SJCRH30 (cell line): Measurements from ENCODE around the gene GTF3C4. TPM values are rescaled to one million over a fixed set of nuclear protein-coding genes. Genes with fewer than 3 reads are reported as not detected.

Source experiments
- DNase-seq, 2 experiments: peaks; one replicate each; pipeline ENCODE4 v3.0.0-alpha.2; 2015 to 2020
- H3K27ac ChIP-seq: fragments of 250-450 bp; sonication (Bioruptor Pico); 2 replicates; pipeline ENCODE4 v1.5.1; 2020; ENCODE audit warnings: mild to moderate bottlenecking, moderate library complexity
- H3K27me3 ChIP-seq: fragments of 250-450 bp; sonication (Bioruptor Pico); 2 replicates; pipeline ENCODE4 v1.5.1; 2020; ENCODE audit warnings: mild to moderate bottlenecking, moderate library complexity
- H3K36me3 ChIP-seq: fragments of 250-450 bp; sonication (Bioruptor Pico); 2 replicates; pipeline ENCODE4 v1.5.1; 2020; ENCODE audit warnings: mild to moderate bottlenecking, moderate library complexity
- H3K4me1 ChIP-seq: fragments of 250-450 bp; sonication (Bioruptor Pico); 2 replicates; pipeline ENCODE4 v1.5.1; 2020; ENCODE audit warnings: mild to moderate bottlenecking, moderate library complexity
- H3K4me3 ChIP-seq: fragments of 250-450 bp; sonication (Bioruptor Pico); 2 replicates; pipeline ENCODE4 v1.5.1; 2020; ENCODE audit warnings: mild to moderate bottlenecking, moderate library complexity
- H3K9me3 ChIP-seq: fragments of 250-450 bp; sonication (Bioruptor Pico); replicated peaks from 2 replicates; pipeline ENCODE4 v1.5.1; 2020; ENCODE audit warnings: mild to moderate bottlenecking, moderate library complexity
- total RNA-seq: library from RNA; depleted of rRNA; stranded (reverse); fragments of >200 nt; shearing (Covaris generic); gene quantifications from 2 replicates; pipeline ENCODE4 v1.2.3, GENCODE V29; 2014

Gene GTF3C4
- total RNA-seq, 1 experiment from 2014 or later, result 39.0 TPM

DNA sequence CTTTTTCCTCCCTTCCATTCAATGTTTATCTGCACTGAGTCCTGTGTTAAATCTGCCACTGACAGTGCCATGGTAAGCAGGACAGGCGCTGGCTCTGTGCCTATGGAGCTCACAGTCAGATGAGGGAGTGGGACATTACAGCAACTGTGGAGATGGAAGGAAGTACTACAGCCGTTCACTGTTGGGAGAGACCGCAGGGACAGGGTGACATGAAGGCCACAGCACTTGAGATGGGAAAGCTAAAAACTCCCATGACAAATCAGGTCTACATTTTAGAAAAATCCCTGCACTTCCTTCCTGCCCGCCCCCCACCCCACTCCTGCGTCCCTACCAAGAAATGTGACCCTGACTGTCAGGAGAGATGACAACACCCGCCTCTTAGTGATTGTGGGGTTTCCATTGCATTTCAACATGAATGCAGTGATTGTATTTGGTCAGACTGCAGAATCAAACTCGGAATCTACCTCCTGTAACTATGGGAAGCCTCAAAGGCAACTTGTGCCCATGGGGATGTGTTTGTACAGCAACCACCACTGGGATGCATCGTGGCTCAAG is 56.4 kb downstream of the GTF3C4 start:
- Histone ChIP-seq H3K27me3 (no peaks in the 10 kb centered on the region), H3K27ac (peak overlapping the region; percentile 59), H3K4me1 (peaks cover 28% of the 10 kb centered on the region), H3K4me3 (no peak overlapping the region), H3K9me3 (no peaks in the 10 kb centered on the region), H3K36me3 (no peaks in the 10 kb centered on the region)
- DNase-seq, result peak; percentile 87 to 93

DNA sequence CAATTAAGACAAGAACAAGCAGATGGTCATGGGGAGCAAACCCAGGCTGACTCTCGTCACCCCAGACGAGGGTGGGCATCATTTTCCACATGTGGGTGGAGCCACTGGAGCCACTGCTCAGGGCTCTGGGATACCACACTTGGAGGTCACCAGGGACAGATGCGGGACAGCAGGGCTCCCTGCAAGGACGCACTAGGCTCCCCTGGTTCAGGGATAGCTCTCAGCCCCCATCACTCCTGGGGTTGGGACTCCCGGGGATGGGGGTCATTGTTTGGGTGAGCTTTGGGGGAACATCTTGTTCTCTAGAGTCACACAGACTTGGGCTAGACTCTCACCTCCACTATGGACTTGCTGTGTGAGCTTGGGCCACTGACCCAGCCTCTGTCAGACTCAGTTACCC is 57.8 kb downstream of the GTF3C4 start:
- H3K4me3 ChIP-seq, result no peak overlapping the region
- peak in 1 of 2 experiments; percentile 20 for DNase-seq
- H3K27ac ChIP-seq, result no peak overlapping the region
- no peaks in the 10 kb centered on the region for H3K27me3 ChIP-seq
- no peaks in the 10 kb centered on the region for H3K9me3 ChIP-seq
- H3K4me1 ChIP-seq, result peaks cover 34% of the 10 kb centered on the region
- H3K36me3 ChIP-seq, result no peaks in the 10 kb centered on the region

DNA sequence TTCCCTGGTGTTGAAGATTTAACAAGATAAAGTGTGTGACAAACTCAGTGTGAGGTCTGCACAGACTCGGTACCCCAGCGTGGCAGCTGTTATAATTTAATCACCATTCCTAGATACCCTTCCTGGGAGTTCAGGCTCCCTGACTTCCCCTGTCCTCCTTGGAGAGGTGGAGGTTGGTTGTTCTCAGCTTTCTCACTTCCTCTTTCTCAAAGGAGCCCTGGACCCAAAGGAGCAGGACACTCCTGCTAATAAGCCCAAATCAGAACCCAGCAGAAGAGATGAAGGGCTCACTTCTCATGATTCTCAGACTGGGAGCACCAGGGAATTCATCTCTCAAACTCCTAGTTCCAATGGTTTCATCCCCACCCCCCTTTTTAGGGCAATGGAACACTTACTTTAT is 58.2 kb downstream of the GTF3C4 start:
- Histone ChIP-seq H3K4me3 (no peak overlapping the region), H3K27ac (no peak overlapping the region), H3K27me3 (no peaks in the 10 kb centered on the region), H3K36me3 (no peaks in the 10 kb centered on the region), H3K9me3 (no peaks in the 10 kb centered on the region), H3K4me1 (peaks cover 34% of the 10 kb centered on the region)
- DNase-seq, result peak; percentile 41 to 66

DNA sequence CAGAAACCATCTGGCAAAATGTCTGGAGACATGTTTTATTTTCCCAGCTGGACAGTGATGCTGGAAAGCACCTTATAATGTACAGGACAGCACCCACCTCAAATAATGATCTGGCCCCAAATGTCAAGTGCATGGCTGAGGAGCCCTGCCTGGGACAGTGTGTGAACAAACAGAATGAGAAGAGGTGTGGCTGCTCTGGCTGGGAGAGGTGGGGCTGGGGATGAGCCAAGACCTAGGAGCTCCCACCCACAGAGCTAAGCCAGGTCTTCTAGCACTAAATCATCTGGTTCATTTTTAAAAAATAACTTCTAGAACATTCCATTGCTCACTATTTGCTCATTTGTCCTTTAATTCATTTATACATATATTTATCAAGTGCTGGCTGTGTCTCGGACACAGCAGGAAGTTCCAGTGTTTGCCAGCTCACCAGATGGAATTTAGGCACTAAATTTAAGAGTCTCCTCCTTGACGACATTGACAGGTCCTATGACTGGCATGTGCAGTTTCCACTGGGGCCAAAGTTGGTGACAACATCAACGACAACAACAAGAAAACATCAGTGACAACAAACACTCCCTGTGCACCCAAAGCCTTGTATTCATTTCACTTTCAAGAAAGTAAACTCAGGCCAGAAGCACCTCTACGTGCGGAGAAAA is 59.1 kb downstream of the GTF3C4 start:
- Histone ChIP-seq H3K27ac (no peak overlapping the region), H3K4me3 (no peak overlapping the region), H3K4me1 (peaks cover 34% of the 10 kb centered on the region), H3K27me3 (no peaks in the 10 kb centered on the region), H3K36me3 (no peaks in the 10 kb centered on the region), H3K9me3 (no peaks in the 10 kb centered on the region)
- no peak for DNase-seq

DNA sequence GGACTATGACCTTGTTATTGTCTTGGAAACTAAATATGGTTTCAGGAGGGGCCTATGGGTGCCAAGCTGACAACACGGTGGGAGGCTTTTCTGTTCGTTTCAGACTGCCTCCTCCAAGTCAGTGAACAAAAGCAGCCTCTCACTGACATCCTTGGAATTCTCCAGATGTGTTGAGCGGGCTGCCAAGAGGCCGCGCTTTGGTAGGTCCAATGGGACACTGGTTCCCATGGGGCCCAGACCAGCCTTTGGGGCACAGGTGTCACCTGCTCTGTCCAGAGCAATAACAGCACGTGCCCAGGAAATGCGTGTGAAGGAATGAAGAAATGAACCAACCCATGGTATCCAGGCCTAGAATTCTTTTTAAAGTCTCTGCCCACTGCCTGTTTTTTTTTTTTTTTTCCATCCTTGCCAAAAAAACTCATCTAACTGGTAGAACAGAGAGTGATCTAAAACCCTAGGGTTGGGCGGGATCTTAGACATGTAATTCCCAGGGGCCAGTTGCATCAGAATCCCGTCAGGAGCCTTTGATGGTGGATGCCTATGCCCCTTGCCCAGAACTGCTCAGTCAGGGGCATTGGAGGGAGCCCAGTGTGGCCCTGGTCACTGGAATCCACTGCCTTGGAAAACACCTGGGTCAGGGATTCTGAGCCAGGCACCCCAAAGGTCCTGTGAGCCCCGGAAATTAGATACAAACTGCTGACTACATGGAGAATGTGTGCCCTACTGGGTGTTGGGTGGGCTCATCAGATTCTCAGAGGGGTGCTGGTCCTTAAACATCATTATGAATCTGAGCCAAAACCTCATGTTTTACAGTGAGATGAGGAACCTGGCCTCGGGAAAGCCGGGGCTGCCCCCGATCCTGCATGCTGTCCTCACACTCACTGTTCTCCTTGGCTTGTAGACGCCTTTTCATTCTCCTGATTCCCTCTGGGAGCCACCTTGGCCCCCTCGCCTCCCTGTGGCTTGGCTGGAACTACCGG is 60.1 kb downstream of the GTF3C4 start:
- Histone ChIP-seq H3K4me3 (no peak overlapping the region), H3K27ac (no peak overlapping the region), H3K9me3 (no peaks in the 10 kb centered on the region), H3K27me3 (no peaks in the 10 kb centered on the region), H3K4me1 (peaks cover 34% of the 10 kb centered on the region), H3K36me3 (no peaks in the 10 kb centered on the region)
- DNase-seq, result no peak

DNA sequence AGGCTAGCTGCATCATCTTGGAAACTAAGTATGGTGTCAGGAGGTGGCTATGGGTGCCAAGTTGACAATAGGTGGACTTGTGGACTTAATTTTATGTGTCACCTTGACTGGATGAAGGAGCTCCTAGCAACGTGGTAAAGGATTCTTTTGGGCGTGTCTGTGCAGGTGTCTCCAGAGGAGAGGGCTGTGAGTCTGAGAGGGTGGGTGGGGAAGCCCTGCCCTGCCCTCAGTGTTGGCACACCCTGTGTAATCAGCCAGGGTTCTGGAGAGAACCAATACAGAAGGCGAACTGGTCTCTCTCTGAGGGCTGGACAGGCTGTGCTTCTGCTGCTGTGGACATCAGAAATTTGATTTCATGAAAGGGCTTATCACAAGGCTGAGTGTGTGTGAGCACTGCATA is 61.0 kb downstream of the GTF3C4 start:
- Histone ChIP-seq H3K27ac (no peak overlapping the region), H3K36me3 (no peaks in the 10 kb centered on the region), H3K9me3 (no peaks in the 10 kb centered on the region), H3K4me1 (peaks cover 33% of the 10 kb centered on the region), H3K4me3 (no peak overlapping the region), H3K27me3 (no peaks in the 10 kb centered on the region)
- DNase-seq, result no peak

DNA sequence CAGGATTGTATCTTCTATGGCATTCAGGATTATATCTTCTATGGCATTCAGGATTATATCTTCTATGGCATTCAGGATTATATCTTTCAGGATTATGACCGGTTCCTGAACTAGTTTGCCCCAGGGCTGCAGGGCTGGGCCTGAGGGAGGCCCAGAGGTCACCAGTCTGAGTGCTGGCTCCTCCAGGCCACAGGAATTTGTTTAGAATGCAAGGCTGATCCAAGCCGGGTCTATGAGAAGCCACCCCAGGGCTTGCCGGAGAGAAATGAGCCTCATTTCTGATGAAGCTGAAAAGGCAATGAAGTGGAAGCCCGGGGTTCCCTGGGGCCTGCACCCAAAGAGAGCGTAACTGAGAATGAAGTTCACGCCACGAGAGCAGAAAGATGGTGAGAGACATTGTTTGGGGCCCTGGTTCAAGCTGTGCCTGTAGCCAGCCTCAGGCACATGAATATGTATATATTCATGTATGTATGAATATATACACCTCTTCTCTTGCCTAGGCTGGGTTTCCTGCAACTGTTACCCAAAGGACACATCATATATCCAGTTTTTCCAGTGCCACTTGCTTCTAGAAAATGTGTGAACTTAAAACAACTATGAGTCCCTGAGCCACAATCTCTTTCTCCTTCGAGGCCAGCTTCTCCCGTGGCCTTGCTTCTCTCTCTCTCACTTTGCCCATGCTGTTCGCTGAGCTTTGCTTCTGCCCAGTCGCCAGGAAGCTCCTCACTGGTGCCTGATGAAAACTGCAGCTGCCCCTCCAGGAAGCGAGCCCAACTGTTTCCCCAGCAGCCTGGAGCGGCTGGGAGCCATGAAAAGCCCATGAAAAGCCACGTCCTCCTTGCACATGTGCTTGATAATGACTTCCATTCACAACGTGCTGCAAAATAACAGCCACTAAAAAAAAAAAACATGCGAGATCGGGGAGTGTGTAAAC is 62.3 kb downstream of the GTF3C4 start:
- Histone ChIP-seq H3K4me1 (peaks cover 21% of the 10 kb centered on the region), H3K4me3 (no peak overlapping the region), H3K27ac (no peak overlapping the region; the same call in 1 of the 2 replicates), H3K36me3 (no peaks in the 10 kb centered on the region), H3K27me3 (no peaks in the 10 kb centered on the region), H3K9me3 (no peaks in the 10 kb centered on the region)
- peak; percentile 48 to 49 for DNase-seq

DNA sequence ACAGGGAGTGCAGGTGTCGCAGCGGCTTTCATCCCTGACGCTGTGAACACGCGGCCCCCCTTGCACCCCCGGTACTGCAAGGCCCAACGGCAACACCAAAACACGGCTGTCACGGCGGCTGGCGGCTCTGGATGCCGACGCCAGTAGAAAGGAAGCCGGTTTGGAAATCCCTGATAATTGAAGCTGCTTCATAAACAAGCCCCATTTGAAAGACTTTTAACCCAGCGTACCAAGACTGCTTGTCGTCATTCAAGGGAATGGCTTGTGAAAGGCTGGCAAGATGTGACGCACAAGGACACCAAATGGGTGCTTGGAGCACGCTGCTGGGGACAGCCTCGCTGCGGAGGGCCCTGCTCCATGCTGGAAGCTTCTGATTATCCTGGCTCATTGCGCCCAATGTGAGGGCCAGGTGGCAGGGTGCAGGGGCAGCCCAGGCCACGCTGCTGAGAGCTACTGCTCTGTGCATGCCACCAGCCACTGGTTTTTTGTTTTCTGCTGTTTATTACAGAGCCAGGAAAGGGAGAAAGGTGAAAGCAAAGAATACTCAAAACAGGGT is 63.1 kb downstream of the GTF3C4 start:
- peak in 1 of 2 experiments; percentile 12 for DNase-seq
- Histone ChIP-seq H3K36me3 (no peaks in the 10 kb centered on the region), H3K4me3 (no peak overlapping the region), H3K9me3 (no peaks in the 10 kb centered on the region), H3K27me3 (no peaks in the 10 kb centered on the region), H3K27ac (no peak overlapping the region), H3K4me1 (peaks cover 14% of the 10 kb centered on the region; the same call in 1 of the 2 replicates)

DNA sequence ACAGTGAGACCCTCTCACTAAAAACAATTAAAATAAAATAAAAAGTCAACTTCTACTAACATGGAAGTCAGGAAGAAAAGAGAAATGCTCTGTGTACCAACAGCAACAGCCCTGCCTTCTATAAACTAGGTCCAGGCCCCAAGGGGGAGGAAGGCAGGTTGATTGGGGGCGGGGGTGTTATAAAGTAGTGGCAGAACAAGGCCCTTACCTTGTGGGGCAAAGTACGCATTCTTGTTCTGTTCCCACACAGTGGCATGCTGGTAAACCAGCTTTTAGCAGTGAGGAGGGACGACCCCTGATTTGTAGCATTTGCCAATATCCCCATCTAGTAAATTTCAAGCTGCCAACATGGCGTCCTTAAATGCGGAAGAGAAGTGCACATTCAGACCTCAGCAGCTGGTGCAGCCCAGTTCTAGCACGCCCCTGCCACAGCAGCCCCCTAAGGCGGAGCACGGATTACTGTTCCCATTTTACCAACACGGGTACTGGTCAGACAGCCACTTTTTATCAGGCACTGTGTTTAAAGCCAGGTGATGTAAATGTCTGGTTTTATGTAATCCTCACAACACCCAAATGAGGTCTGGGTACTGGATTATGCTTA is 69.5 kb downstream of the GTF3C4 start:
- H3K27me3 ChIP-seq, result peaks cover 7% of the 10 kb centered on the region
- H3K27ac ChIP-seq, result no peak overlapping the region
- DNase-seq, result no peak
- peaks cover 21% of the 10 kb centered on the region for H3K4me1 ChIP-seq
- H3K36me3 ChIP-seq, result no peaks in the 10 kb centered on the region
- H3K4me3 ChIP-seq, result no peak overlapping the region
- no peaks in the 10 kb centered on the region for H3K9me3 ChIP-seq

DNA sequence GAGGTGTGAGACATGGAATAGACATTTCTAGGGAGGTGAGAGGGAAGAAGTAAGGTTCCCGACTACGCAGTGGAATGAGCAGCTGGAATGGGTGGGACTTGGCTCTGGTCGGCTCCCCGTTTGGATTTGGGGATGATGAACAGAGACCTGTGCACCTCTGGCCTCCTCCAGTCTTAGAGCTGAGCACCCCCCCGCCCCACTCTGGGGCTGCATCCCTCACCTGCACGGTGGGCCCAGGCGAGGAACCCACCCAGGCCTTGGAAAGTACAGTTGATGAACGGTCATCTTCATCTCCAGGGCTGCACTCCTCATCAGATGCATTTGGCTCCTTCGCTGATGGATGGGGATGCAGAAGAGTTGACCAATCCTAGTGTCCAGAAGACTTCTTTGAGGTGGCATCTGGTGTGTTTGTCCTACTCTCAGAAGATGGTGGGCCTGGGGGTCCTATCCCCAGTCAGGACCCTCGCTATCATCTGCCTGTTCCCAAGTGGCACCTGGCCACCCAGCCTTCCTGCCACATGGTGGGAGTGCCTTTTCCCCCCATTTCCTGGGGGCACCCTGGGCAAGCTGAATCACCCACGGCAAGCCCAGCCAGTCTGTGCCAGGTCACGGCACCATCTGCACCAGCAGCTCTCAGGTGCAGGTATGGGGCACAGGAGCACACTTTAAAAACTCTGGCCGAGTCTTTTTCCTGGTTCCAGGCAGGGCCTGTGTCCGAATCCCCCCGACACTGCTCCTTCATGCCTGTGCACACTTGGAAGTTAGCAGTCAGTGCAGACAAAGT is 70.5 kb downstream of the GTF3C4 start:
- H3K4me1 ChIP-seq, result peaks cover 30% of the 10 kb centered on the region
- no peak overlapping the region for H3K4me3 ChIP-seq
- H3K27me3 ChIP-seq, result peaks cover 15% of the 10 kb centered on the region
- H3K36me3 ChIP-seq, result no peaks in the 10 kb centered on the region
- DNase-seq, result no peak
- H3K27ac ChIP-seq, result no peak overlapping the region
- H3K9me3 ChIP-seq, result no peaks in the 10 kb centered on the region

DNA sequence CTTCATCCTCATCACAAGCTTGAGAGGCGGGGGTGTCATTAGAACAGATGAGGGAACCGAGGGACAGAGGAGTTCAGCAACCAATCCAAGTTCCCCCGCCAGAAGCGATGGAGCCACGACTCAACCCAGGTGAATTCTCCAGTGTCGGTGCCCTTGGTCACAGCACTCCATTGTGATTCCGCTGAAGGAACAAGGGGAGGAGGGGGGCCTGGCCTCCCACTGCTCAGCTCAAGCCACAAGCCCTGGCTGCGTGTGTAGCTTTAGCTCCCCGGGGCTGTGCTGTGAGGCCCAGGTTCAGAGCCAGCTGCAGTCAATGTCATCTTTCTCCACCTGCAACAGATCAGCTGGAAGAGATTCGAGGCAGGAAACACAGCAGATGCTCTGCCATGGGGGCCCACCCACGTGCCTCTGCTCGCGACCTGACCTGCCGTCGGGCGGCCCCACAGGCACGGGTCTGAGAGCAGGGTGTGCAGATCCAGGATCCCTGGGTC is 72.6 kb downstream of the GTF3C4 start:
- Histone ChIP-seq H3K27me3 (peaks cover 17% of the 10 kb centered on the region), H3K36me3 (no peaks in the 10 kb centered on the region), H3K4me3 (no peak overlapping the region), H3K27ac (no peak overlapping the region), H3K4me1 (peaks cover 31% of the 10 kb centered on the region), H3K9me3 (no peaks in the 10 kb centered on the region)
- peak in 1 of 2 experiments; percentile 31 for DNase-seq

DNA sequence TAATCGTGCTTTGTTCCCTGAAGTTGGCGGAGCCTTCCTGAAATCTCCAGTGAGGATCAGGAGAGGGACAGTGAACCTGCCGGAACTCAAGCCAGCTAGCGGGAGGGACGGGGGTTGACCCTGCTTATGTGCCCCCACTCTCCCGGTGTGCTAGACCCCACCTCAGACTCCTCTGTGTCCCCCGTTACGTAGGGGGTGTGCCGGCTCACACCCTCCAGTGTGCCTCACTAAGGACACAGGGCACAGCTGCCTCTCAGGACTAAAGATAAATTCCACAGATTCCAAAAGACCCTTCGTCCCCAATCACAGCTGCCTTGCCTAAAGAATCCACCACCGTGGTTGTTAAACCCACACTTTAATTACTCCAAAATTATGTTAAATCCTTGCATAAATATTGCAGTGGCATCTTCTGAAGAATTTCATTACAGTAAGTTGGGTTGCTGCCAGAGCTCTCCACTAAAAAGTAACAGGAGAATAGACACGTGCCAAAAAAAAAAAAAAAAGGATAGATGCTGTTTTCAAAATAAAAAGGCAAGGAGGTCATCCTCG is 73.7 kb downstream of the GTF3C4 start:
- Histone ChIP-seq H3K4me1 (peaks cover 31% of the 10 kb centered on the region), H3K9me3 (no peaks in the 10 kb centered on the region), H3K4me3 (no peak overlapping the region), H3K27ac (no peak overlapping the region), H3K27me3 (peaks cover 17% of the 10 kb centered on the region), H3K36me3 (no peaks in the 10 kb centered on the region)
- DNase-seq, result peak; percentile 63 to 69
